K562 (cell line): ENCODE measurements around the gene RAD21L1. TPM values are rescaled to one million over a fixed set of nuclear protein-coding genes. Genes with fewer than 3 reads are reported as not detected.

Experiments used
- ATAC-seq: fragments of 200-7000 bp; cut with Tn5 transposase; 3 replicates; pipeline ENCODE4 v1.9.1; 2020; ENCODE audit warnings: moderate library complexity
- BruUV-seq: library from RNA; stranded (reverse); fragments of 400-500 nt; replicated peaks from 2 replicates; lab custom pipeline; 2021; lab: Mats Ljungman, UMichigan
- CTCF ChIA-PET: fragments of 300-600 bp; formaldehyde crosslinking; extraction: SDS; loops from one replicate; lab custom pipeline; 2021; ENCODE audit warnings: low intra/inter-chr PET ratio; lab: Yijun Ruan, JAX
- POLR2A ChIA-PET: fragments of 300-600, 350-650 bp; sonication (Branson Sonifier 250); formaldehyde crosslinking; extraction: SDS; loops from one replicate; lab custom pipeline; 2021; ENCODE audit warnings: antibody characterized with exemption, inconsistent platforms; lab: Yijun Ruan, JAX
- DNase-seq, 4 experiments: peaks; one replicate each; pipeline versions ENCODE4 v3.0.0 to v3.0.0-alpha.2; 2011 to 2018; ENCODE audit warnings: low spot score in 3 of 4, mixed read lengths in 3 of 4; ENCODE audit errors: extremely low read depth in 1 of 4
- FAIRE-seq: peaks from 2 replicates; lab custom pipeline; 2011; peaks lifted over from hg19 to GRCh38; lab: Jason Lieb, UNC
- H2AFZ ChIP-seq: 2 replicates; pipeline ENCODE4 v1.6.0; 2011; ENCODE audit warnings: low read depth, low read length, control low read depth, inconsistent platforms
- H3K27ac ChIP-seq: fragments of 200-600 bp; 3 replicates; pipeline ENCODE4 v1.8.0; 2011; ENCODE audit warnings: low read depth, mild to moderate bottlenecking, control low read depth, inconsistent platforms, low read length, moderate library complexity, mixed read lengths; ENCODE audit errors: extremely low read depth
- H3K27me3 ChIP-seq, 2 experiments: fragments of 300-600 bp in 1 of 2; 2 replicates in 1 of 2; 3 replicates in 1 of 2; pipeline versions ENCODE4 v1.6.0 to v1.8.0; 2011; ENCODE audit warnings: inconsistent platforms in 2 of 2, low read length in 2 of 2, mild to moderate bottlenecking in 1 of 2, mixed read lengths in 1 of 2, moderate library complexity in 1 of 2; ENCODE audit not compliant: control insufficient read depth in 2 of 2, insufficient read depth in 2 of 2
- H3K36me3 ChIP-seq: fragments of 300-600 bp; 3 replicates; pipeline ENCODE4 v1.8.0; 2011; ENCODE audit warnings: mild to moderate bottlenecking, low read length, inconsistent platforms; ENCODE audit not compliant: control insufficient read depth, insufficient read depth
- H3K4me1 ChIP-seq, 2 experiments: fragments of 200-600 bp in 1 of 2; replicated peaks in 1 of 2; 2 replicates in 1 of 2; 3 replicates in 1 of 2; pipeline versions ENCODE4 v1.5.1 to v1.8.0; 2011; ENCODE audit warnings: inconsistent platforms in 2 of 2, low read length in 2 of 2, mild to moderate bottlenecking in 1 of 2, mixed read lengths in 1 of 2, moderate library complexity in 1 of 2; ENCODE audit not compliant: control insufficient read depth in 2 of 2, insufficient read depth in 2 of 2
- H3K4me2 ChIP-seq: 2 replicates; pipeline ENCODE4 v1.6.1; 2011; ENCODE audit warnings: low read length, control low read depth, inconsistent platforms, mixed read lengths; ENCODE audit not compliant: insufficient read depth
- H3K4me3 ChIP-seq: fragments of 200-600 bp; sonication (generic), shearing (Covaris generic); 2 replicates; pipeline ENCODE4 v1.5.1; 2016; ENCODE audit warnings: control low read depth, inconsistent platforms
- H3K79me2 ChIP-seq: fragments of 200-600 bp; 3 replicates; pipeline ENCODE4 v1.8.0; 2011; ENCODE audit warnings: low read length, inconsistent platforms; ENCODE audit not compliant: control insufficient read depth, insufficient read depth
- H3K9ac ChIP-seq, 2 experiments: 2 replicates each; pipeline versions ENCODE4 v1.6.0 to v1.6.1; 2011; ENCODE audit warnings: low read depth in 2 of 2, low read length in 2 of 2, control low read depth in 1 of 2, inconsistent platforms in 1 of 2, mild to moderate bottlenecking in 1 of 2, mixed read lengths in 1 of 2; ENCODE audit not compliant: insufficient read depth in 1 of 2
- H3K9me1 ChIP-seq: one replicate; pipeline ENCODE4 v1.6.0; 2011; ENCODE audit warnings: inconsistent platforms, mild to moderate bottlenecking, low read length, moderate library complexity; ENCODE audit not compliant: control insufficient read depth, insufficient read depth
- H3K9me3 ChIP-seq: replicated peaks from 2 replicates; pipeline ENCODE4 v1.5.1; 2011; ENCODE audit warnings: low read depth, low read length, inconsistent platforms; ENCODE audit not compliant: control insufficient read depth, insufficient read depth
- H4K20me1 ChIP-seq: replicated peaks from 2 replicates; pipeline ENCODE4 v1.6.1; 2011; ENCODE audit warnings: low read length, inconsistent platforms, mixed read lengths; ENCODE audit not compliant: control insufficient read depth, insufficient read depth
- FOXM1 ChIP-seq, 2 experiments: fragments of 450-650 bp in 1 of 2; sonication (generic) in 1 of 2; formaldehyde crosslinking in 1 of 2; IDR thresholded peaks; 2 replicates each; pipeline versions ENCODE4 v1.6.1 to v1.9.0; 2017 to 2022; ENCODE audit warnings: low read depth in 2 of 2, mild to moderate bottlenecking in 2 of 2, missing genetic modification reagents in 1 of 2, moderate library complexity in 1 of 2
- KDM1A ChIP-seq, 2 experiments: fragments of 450-650 bp; IDR thresholded peaks; 2 replicates each; pipeline ENCODE4 v1.6.1; 2016; ENCODE audit warnings: mild to moderate bottlenecking in 2 of 2
- NFYB ChIP-seq: IDR thresholded peaks from 2 replicates; pipeline ENCODE4 v1.6.1; 2011; ENCODE audit warnings: mild to moderate bottlenecking, moderate library complexity; ENCODE audit not compliant: insufficient read length; ENCODE audit errors: extremely low read depth
- POLR3A ChIP-seq: IDR thresholded peaks from 2 replicates; pipeline ENCODE4 v1.6.1; 2011; ENCODE audit warnings: borderline replicate concordance, mild to moderate bottlenecking, moderate library complexity; ENCODE audit not compliant: insufficient read length, insufficient read depth; ENCODE audit errors: extremely low read depth
- SNIP1 ChIP-seq: fragments of 450-650 bp; IDR thresholded peaks from 2 replicates; pipeline ENCODE4 v1.7.1; 2017; ENCODE audit warnings: low read depth, mild to moderate bottlenecking
- USF1 ChIP-seq: sonication (generic); formaldehyde crosslinking; IDR thresholded peaks from 2 replicates; pipeline ENCODE4 v1.9.0; 2022; ENCODE audit warnings: mild to moderate bottlenecking, missing genetic modification reagents
- ZNF146 ChIP-seq: IDR thresholded peaks from one replicate; pipeline ENCODE4 v1.6.1; 2018; ENCODE audit warnings: missing compliant biosample characterization; ENCODE audit not compliant: unreplicated experiment
- ZNF3 ChIP-seq: fragments of 250-450 bp; sonication (Bioruptor Pico); IDR thresholded peaks from 2 replicates; pipeline ENCODE4 v1.5.0; 2021; ENCODE audit warnings: mild to moderate bottlenecking, moderate library complexity
- ZNF639 ChIP-seq, 2 experiments: fragments of 200-800 bp in 1 of 2; sonication (Bioruptor generic) in 1 of 2; sonication (generic) in 1 of 2; formaldehyde crosslinking in 1 of 2; IDR thresholded peaks in 1 of 2; conservative IDR thresholded peaks in 1 of 2; 2 replicates each; pipeline versions ENCODE4 v1.5.0 to v1.6.1; 2016 to 2020; ENCODE audit warnings: missing compliant biosample characterization in 1 of 2, missing genetic modification characterization in 1 of 2, missing genetic modification reagents in 1 of 2
- WGBS: fragments of 100-300 bp; shearing (Covaris generic); methylation state at CpG from one replicate; pipeline ENCODE4 v1.1.6; 2016; ENCODE audit warnings: low coverage, mixed read lengths; ENCODE audit not compliant: insufficient coverage; ENCODE audit errors: missing lambda C conversion rate; 5-methylcytosine and 5-hydroxymethylcytosine counted together
- in situ Hi-C: fragments of 300-500 bp; cut with MboI; formaldehyde crosslinking; loops from 4 replicates; pipeline ENCODE4 v1.15.0; 2018; ENCODE audit warnings: inconsistent platforms, mixed read lengths
- intact Hi-C: fragments of 100-400 bp; cut with micrococcal nuclease; formaldehyde crosslinking; loops from 2 replicates; pipeline ENCODE4 v1.14.2; 2022
- polyA plus RNA-seq, 8 experiments: library from polyadenylated mRNA; depleted of rRNA in 4 of 8; stranded (reverse) in 5 of 8; unstranded in 3 of 8; fragments of >200 nt; fragmentation: Nextera tagmentation in 2 of 8; fragmentation: Illumina TruSeq in 1 of 8; extraction: Ambion mirVana in 2 of 8; extraction: Trizol in 1 of 8; gene quantifications; 2 replicates each; pipeline versions ENCODE4 v1.2.1 to v1.2.3, GENCODE V29; 2011 to 2014; ENCODE audit warnings: inconsistent platforms in 1 of 8, missing spikeins in 1 of 8
- total RNA-seq, 7 experiments: library from RNA; depleted of rRNA in 6 of 7; stranded (reverse); fragments of >200 nt in 6 of 7; fragmentation: Illumina TruSeq in 2 of 7; extraction: Trizol in 2 of 7; gene quantifications; 2 replicates each; pipeline versions ENCODE4 v1.2.1 to v1.2.3, GENCODE V29; 2011 to 2021; ENCODE audit warnings: low replicate concordance in 1 of 7

Gene RAD21L1
- total and polyA plus RNA-seq, 9 of the 15 experiments (the other 6 are each of a cell fraction or from before 2014, with no cell fraction given): 0.17 to 1.7 (median 0.45) TPM; not detected in 1

- TF ChIP-seq ZNF639 (CRISPR knock-in tag; conservative IDR thresholded peaks at IDR 0.05 in 1 of 2, IDR thresholded peaks at IDR 0.05 in 1 of 2) (no peak), POLR3A (no peak)
Measured at GRCh38 chr20:1206366-1207148, 19.3 kb upstream of the RAD21L1 start (continued).

- CTCF ChIA-PET: no interaction called here
- H3K4me3 ChIP-seq: no peak overlapping the region
- POLR2A ChIA-PET: interaction anchor here (0.6 kb wide), 1 partner anchor 626 kb away, joined by 3 read pairs; no protein-coding TSS in a partner anchor
- H3K27ac ChIP-seq: no peak overlapping the region
- no peaks in the 10 kb centered on the region for H3K9me3 ChIP-seq
- no peak overlapping the region for H3K9ac ChIP-seq
- H3K4me1 ChIP-seq: peaks cover 8 to 14% of the 10 kb centered on the region in 2 experiments; a peak in 4 of 5 replicates
- H3K9me1 ChIP-seq: no peaks in the 10 kb centered on the region
- H3K79me2 ChIP-seq: no peaks in the 10 kb centered on the region
- 46% methylated on average over 2 of the region's 3 CpGs for WGBS
- H3K27me3 ChIP-seq: no peaks in the 10 kb centered on the region
- no peaks in the 10 kb centered on the region for H4K20me1 ChIP-seq
- H3K36me3 ChIP-seq: no peaks in the 10 kb centered on the region
- no TSS peak for BruUV-seq
- ATAC-seq (peak; percentile 61), FAIRE-seq (no peak), DNase-seq (peak in 1 of 4 experiments; percentile 19)
- in situ Hi-C loops (no loop called here), intact Hi-C loops (no loop called here)
- H3K4me2 ChIP-seq: no peak overlapping the region
- H2AFZ ChIP-seq: peak overlapping the region; percentile 59; the same call in 1 of the 2 replicates
- TF ChIP-seq ZNF3 (no peak), USF1 (CRISPR knock-in tag) (peak; percentile 30; the same call in 1 of the 2 replicates), FOXM1 (IDR thresholded peaks at IDR 0.05; ENCODE audit: low read depth) (no peak), FOXM1 (CRISPR knock-in tag; IDR thresholded peaks at IDR 0.05; ENCODE audit: low read depth) (no peak), NFYB (peak; percentile 42), KDM1A (IDR thresholded peaks at IDR 0.05) (0 out of 4 replicates have a peak, but pooled peaks of 1 of the 2 experiments have one; percentile 25), SNIP1 (no peak), ZNF146 (CRISPR knock-in tag) (no peak)
Measured at GRCh38 chr20:1207293-1207878, 18.5 kb upstream of the RAD21L1 start.
